ENCODE measurements around the gene FOCAD. TPM values are rescaled to one million over a fixed set of nuclear protein-coding genes. Genes with fewer than 3 reads are reported as not detected.

FOCAD gene
- total and polyA plus RNA-seq, 10 of the 15 experiments (the other 5 are each of a cell fraction or from before 2014, with no cell fraction given), result 13.7 to 93.0 (median 41.8) TPM

GRCh38 chr9:20702570-20702969 is 18.5 kb downstream of the FOCAD start (continued):
- TF ChIP-seq NFXL1 (IDR thresholded peaks at IDR 0.05; ENCODE audit: borderline replicate concordance), result no peak
- TF ChIP-seq ZBTB11 (CRISPR knock-in tag; IDR thresholded peaks at IDR 0.05), result no peak
- TF ChIP-seq RELB (IDR thresholded peaks at IDR 0.05; ENCODE audit: low read depth), result no peak
- TF ChIP-seq STAT3 (IDR thresholded peaks at IDR 0.05; ENCODE audit: low read depth, low read length), result no peak
- TF ChIP-seq LARP7 (IDR thresholded peaks at IDR 0.05), result no peak
- no peak for TF ChIP-seq CREM (IDR thresholded peaks at IDR 0.05; ENCODE audit: low read depth)
- TF ChIP-seq SMAD1 (IDR thresholded peaks at IDR 0.05; ENCODE audit: low read depth, partially characterized antibody), result no peak
- no peak for TF ChIP-seq BACH1 (IDR thresholded peaks at IDR 0.05; ENCODE audit: borderline replicate concordance)
